Neural cell (in vitro differentiated cells): ENCODE results near the gene PGLYRP4. TPM values are rescaled to one million over a fixed set of nuclear protein-coding genes. Genes with fewer than 3 reads are reported as not detected.

Source experiments
- H2AFZ ChIP-seq: fragments of 200-600, 300-800 bp; sonication (generic), shearing (Covaris generic); 2 replicates; pipeline ENCODE4 v1.6.0; 2014; ENCODE audit warnings: low read depth, mild to moderate bottlenecking, antibody characterized with exemption, low read length, moderate library complexity
- H3F3A ChIP-seq: fragments of 200-600 bp; shearing (Covaris generic); 2 replicates; pipeline ENCODE4 v1.6.1; 2016; ENCODE audit warnings: mild to moderate bottlenecking, moderate library complexity, mixed read lengths, antibody characterized with exemption, low read length; ENCODE audit not compliant: insufficient read depth, poor library complexity, severe bottlenecking
- H3K27ac ChIP-seq: fragments of 200-600, 300-800 bp; sonication (generic), shearing (Covaris generic); 2 replicates; pipeline ENCODE4 v1.5.1; 2014; ENCODE audit warnings: mild to moderate bottlenecking, low read length, moderate library complexity
- H3K27me3 ChIP-seq: fragments of 300-800, 200-600 bp; sonication (generic), shearing (Covaris generic); 2 replicates; pipeline ENCODE4 v1.6.0; 2014; ENCODE audit warnings: mild to moderate bottlenecking, low read depth, low read length, moderate library complexity; ENCODE audit not compliant: insufficient read depth
- H3K36me3 ChIP-seq: fragments of 300-800, 200-600 bp; sonication (generic), shearing (Covaris generic); 2 replicates; pipeline ENCODE4 v1.5.1; 2014; ENCODE audit warnings: mild to moderate bottlenecking, antibody characterized with exemption, low read length, moderate library complexity; ENCODE audit not compliant: insufficient read depth
- H3K4me2 ChIP-seq: fragments of 300-800, 200-600 bp; sonication (generic), shearing (Covaris generic); 2 replicates; pipeline ENCODE4 v1.6.0; 2014; ENCODE audit warnings: mild to moderate bottlenecking, low read length
- H3K4me3 ChIP-seq: fragments of 300-800, 200-600 bp; sonication (generic), shearing (Covaris generic); 2 replicates; pipeline ENCODE4 v1.5.1; 2014; ENCODE audit warnings: mild to moderate bottlenecking, low read length, moderate library complexity
- H3K79me2 ChIP-seq: fragments of 200-600 bp; shearing (Covaris generic); replicated peaks from 2 replicates; pipeline ENCODE4 v1.6.0; 2014; ENCODE audit warnings: mild to moderate bottlenecking, low read length, moderate library complexity; ENCODE audit not compliant: insufficient read depth
- H3K9ac ChIP-seq: fragments of 300-800, 200-600 bp; sonication (generic), shearing (Covaris generic); 2 replicates; pipeline ENCODE4 v1.6.1; 2016; ENCODE audit warnings: mild to moderate bottlenecking, low read length, mixed read lengths
- H3K9me2 ChIP-seq: fragments of 200-600 bp; shearing (Covaris generic); 2 replicates; pipeline ENCODE4 v1.6.1; 2016; ENCODE audit warnings: mild to moderate bottlenecking, low read length, mixed read lengths; ENCODE audit not compliant: insufficient read depth
- H3K9me3 ChIP-seq: fragments of 200-600, 300-800 bp; sonication (generic), shearing (Covaris generic); 2 replicates; pipeline ENCODE4 v1.6.1; 2016; ENCODE audit warnings: mild to moderate bottlenecking, mixed run types, low read length, moderate library complexity, mixed read lengths
- H4K20me1 ChIP-seq: fragments of 200-600 bp; shearing (Covaris generic); 2 replicates; pipeline ENCODE4 v1.6.1; 2016; ENCODE audit warnings: mild to moderate bottlenecking, mixed run types; ENCODE audit not compliant: insufficient read depth
- EP300 ChIP-seq: fragments of 450-650 bp; conservative IDR thresholded peaks from 2 replicates; pipeline ENCODE4 v1.6.1; 2014; ENCODE audit warnings: antibody characterized with exemption, mild to moderate bottlenecking, moderate library complexity; ENCODE audit not compliant: poor library complexity, severe bottlenecking
- EZH2 ChIP-seq: fragments of 200-600, 300-800 bp; shearing (Covaris generic), sonication (generic); IDR thresholded peaks from 2 replicates; pipeline ENCODE4 v1.6.1; 2014; ENCODE audit warnings: antibody characterized with exemption, low read length, borderline replicate concordance, mild to moderate bottlenecking; ENCODE audit not compliant: insufficient read depth, poor library complexity, severe bottlenecking
- MXI1 ChIP-seq: fragments of 450-650 bp; conservative IDR thresholded peaks from 2 replicates; pipeline ENCODE4 v1.6.1; 2014; ENCODE audit warnings: antibody characterized with exemption, mild to moderate bottlenecking; ENCODE audit not compliant: poor library complexity, severe bottlenecking
- POLR2AphosphoS5 ChIP-seq: IDR thresholded peaks from 2 replicates; pipeline ENCODE4 v1.6.1; 2012
- RAD21 ChIP-seq: fragments of 450-650 bp; conservative IDR thresholded peaks from 2 replicates; pipeline ENCODE4 v1.6.1; 2014; ENCODE audit warnings: antibody characterized with exemption, mild to moderate bottlenecking, moderate library complexity
- SMC3 ChIP-seq: fragments of 450-650 bp; conservative IDR thresholded peaks from 2 replicates; pipeline ENCODE4 v1.6.1; 2014; ENCODE audit warnings: antibody characterized with exemption, mild to moderate bottlenecking, moderate library complexity; ENCODE audit not compliant: poor library complexity
- TAF1 ChIP-seq: IDR thresholded peaks from 2 replicates; pipeline ENCODE4 v1.6.1; 2012; ENCODE audit warnings: low read depth
- polyA plus RNA-seq: library from polyadenylated mRNA; depleted of rRNA; stranded (reverse); fragments of >200 nt; gene quantifications from 2 replicates; pipeline ENCODE4 v1.2.3, GENCODE V29; 2014
- TF ChIP-seq, protein P1 (sequence below): IDR thresholded peaks from 2 replicates; pipeline ENCODE4 v1.6.1; 2012; ENCODE audit warnings: borderline replicate concordance
- TF ChIP-seq, protein P2 (sequence below): fragments of 450-650 bp; IDR thresholded peaks from 2 replicates; pipeline ENCODE4 v1.5.1; 2014; ENCODE audit warnings: antibody characterized with exemption, mild to moderate bottlenecking, moderate library complexity; ENCODE audit not compliant: poor library complexity, severe bottlenecking

The PGLYRP4 gene
- polyA plus RNA-seq, 1 donor from 2014 or later, result not detected

DNA sequence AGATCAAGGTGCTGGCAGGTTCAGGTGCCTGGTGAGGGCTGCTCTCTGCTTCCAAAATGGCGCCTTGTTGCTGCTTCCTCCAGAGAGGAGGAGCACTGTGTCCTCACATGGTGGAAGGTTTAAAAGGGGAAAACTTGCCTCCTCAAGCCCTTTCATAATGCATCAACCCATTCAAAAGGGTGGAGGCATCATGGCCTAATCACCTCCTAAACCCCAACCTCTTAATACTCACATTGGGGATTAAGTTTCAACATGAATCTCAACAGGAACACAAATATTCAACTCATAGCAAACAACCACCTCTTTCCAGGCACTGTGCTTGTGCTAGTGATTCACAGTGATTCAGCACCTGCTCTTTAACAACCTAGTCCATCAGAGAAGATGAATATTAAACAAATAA, 22.6 kb upstream of the PGLYRP4 start:
- H3K9me3 ChIP-seq, result no peaks in the 10 kb centered on the region
- no peak overlapping the region for H2AFZ ChIP-seq
- no peaks in the 10 kb centered on the region for H3K27me3 ChIP-seq
- H3K4me3 ChIP-seq, result no peak overlapping the region
- no peaks in the 10 kb centered on the region for H3K36me3 ChIP-seq
- no peak overlapping the region for H3K9ac ChIP-seq
- TF ChIP-seq, protein P1, sequence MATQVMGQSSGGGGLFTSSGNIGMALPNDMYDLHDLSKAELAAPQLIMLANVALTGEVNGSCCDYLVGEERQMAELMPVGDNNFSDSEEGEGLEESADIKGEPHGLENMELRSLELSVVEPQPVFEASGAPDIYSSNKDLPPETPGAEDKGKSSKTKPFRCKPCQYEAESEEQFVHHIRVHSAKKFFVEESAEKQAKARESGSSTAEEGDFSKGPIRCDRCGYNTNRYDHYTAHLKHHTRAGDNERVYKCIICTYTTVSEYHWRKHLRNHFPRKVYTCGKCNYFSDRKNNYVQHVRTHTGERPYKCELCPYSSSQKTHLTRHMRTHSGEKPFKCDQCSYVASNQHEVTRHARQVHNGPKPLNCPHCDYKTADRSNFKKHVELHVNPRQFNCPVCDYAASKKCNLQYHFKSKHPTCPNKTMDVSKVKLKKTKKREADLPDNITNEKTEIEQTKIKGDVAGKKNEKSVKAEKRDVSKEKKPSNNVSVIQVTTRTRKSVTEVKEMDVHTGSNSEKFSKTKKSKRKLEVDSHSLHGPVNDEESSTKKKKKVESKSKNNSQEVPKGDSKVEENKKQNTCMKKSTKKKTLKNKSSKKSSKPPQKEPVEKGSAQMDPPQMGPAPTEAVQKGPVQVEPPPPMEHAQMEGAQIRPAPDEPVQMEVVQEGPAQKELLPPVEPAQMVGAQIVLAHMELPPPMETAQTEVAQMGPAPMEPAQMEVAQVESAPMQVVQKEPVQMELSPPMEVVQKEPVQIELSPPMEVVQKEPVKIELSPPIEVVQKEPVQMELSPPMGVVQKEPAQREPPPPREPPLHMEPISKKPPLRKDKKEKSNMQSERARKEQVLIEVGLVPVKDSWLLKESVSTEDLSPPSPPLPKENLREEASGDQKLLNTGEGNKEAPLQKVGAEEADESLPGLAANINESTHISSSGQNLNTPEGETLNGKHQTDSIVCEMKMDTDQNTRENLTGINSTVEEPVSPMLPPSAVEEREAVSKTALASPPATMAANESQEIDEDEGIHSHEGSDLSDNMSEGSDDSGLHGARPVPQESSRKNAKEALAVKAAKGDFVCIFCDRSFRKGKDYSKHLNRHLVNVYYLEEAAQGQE, result no peak
- TF ChIP-seq MXI1 (no peak), RAD21 (no peak), EZH2 (no peak), POLR2AphosphoS5 (no peak), EP300 (no peak), TAF1 (no peak), SMC3 (no peak)
- TF ChIP-seq, protein P2, sequence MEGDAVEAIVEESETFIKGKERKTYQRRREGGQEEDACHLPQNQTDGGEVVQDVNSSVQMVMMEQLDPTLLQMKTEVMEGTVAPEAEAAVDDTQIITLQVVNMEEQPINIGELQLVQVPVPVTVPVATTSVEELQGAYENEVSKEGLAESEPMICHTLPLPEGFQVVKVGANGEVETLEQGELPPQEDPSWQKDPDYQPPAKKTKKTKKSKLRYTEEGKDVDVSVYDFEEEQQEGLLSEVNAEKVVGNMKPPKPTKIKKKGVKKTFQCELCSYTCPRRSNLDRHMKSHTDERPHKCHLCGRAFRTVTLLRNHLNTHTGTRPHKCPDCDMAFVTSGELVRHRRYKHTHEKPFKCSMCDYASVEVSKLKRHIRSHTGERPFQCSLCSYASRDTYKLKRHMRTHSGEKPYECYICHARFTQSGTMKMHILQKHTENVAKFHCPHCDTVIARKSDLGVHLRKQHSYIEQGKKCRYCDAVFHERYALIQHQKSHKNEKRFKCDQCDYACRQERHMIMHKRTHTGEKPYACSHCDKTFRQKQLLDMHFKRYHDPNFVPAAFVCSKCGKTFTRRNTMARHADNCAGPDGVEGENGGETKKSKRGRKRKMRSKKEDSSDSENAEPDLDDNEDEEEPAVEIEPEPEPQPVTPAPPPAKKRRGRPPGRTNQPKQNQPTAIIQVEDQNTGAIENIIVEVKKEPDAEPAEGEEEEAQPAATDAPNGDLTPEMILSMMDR, result no peak
- no peaks in the 10 kb centered on the region for H3K79me2 ChIP-seq
- no peaks in the 10 kb centered on the region for H3F3A ChIP-seq
- H3K27ac ChIP-seq, result no peak overlapping the region
- H4K20me1 ChIP-seq, result no peaks in the 10 kb centered on the region
- H3K4me2 ChIP-seq, result no peak overlapping the region
- H3K9me2 ChIP-seq, result no peaks in the 10 kb centered on the region

GRCh38 chr1:153370146-153370545, 21.5 kb upstream of the PGLYRP4 start:
- Histone ChIP-seq H3K79me2 (no peaks in the 10 kb centered on the region), H3F3A (no peaks in the 10 kb centered on the region), H3K27ac (no peak overlapping the region), H3K9ac (no peak overlapping the region), H4K20me1 (no peaks in the 10 kb centered on the region), H3K9me2 (no peaks in the 10 kb centered on the region), H3K4me2 (no peak overlapping the region), H3K9me3 (no peaks in the 10 kb centered on the region), H3K27me3 (no peaks in the 10 kb centered on the region), H2AFZ (no peak overlapping the region), H3K4me3 (no peak overlapping the region), H3K36me3 (no peaks in the 10 kb centered on the region)
- TF ChIP-seq, protein P2, result no peak
- TF ChIP-seq EP300 (no peak), TAF1 (no peak), RAD21 (no peak), POLR2AphosphoS5 (no peak), MXI1 (no peak), SMC3 (no peak), EZH2 (no peak)
- TF ChIP-seq, protein P1, result no peak
